WTC11 (cell line): Measurements from ENCODE around the gene TANC1. TPM values are rescaled to one million over a fixed set of nuclear protein-coding genes. Genes with fewer than 3 reads are reported as not detected.

ENCODE experiments used
- ATAC-seq: fragments of 200-7000 bp; cut with Tn5 transposase; 2 replicates; pipeline ENCODE4 v1.10.0; 2021; ENCODE audit warnings: mild to moderate bottlenecking, moderate library complexity
- CTCF ChIA-PET: fragments of 300-600 bp; sonication (Branson Sonifier 250); formaldehyde crosslinking; loops from one replicate; lab custom pipeline; 2021; ENCODE audit warnings: antibody characterized with exemption; lab: Charles Lee
- POLR2A ChIA-PET: fragments of 350-600 bp; sonication (Branson Sonifier 250); formaldehyde crosslinking; loops from one replicate; lab custom pipeline; 2021; ENCODE audit warnings: antibody characterized with exemption; lab: Charles Lee
- DNase-seq: peaks from one replicate; pipeline ENCODE4 v3.0.0; 2021; ENCODE audit warnings: low spot score
- H3K27ac Mint-ChIP-seq: 2 replicates; pipeline ENCODE4 v1.8.0; 2021; ENCODE audit warnings: mixed read lengths
- H3K27me3 Mint-ChIP-seq: 2 replicates; pipeline ENCODE4 v1.8.0; 2021; ENCODE audit warnings: low read depth, mild to moderate bottlenecking, moderate library complexity, mixed read lengths
- H3K36me3 Mint-ChIP-seq: 2 replicates; pipeline ENCODE4 v1.8.0; 2021; ENCODE audit warnings: mixed read lengths
- H3K4me1 Mint-ChIP-seq: 2 replicates; pipeline ENCODE4 v1.8.0; 2022; ENCODE audit warnings: mixed read lengths
- H3K4me3 Mint-ChIP-seq: 2 replicates; pipeline ENCODE4 v1.8.0; 2021; ENCODE audit warnings: mild to moderate bottlenecking, moderate library complexity, mixed read lengths
- H3K9me3 Mint-ChIP-seq: 2 replicates; pipeline ENCODE4 v1.8.0; 2021; ENCODE audit warnings: mixed read lengths
- CREM ChIP-seq: sonication (generic); formaldehyde crosslinking; IDR thresholded peaks from 2 replicates; pipeline ENCODE4 v1.8.1; 2022; ENCODE audit warnings: mild to moderate bottlenecking, missing genetic modification reagents, moderate library complexity
- GRHL2 ChIP-seq: fragments of 250-450 bp; sonication (Bioruptor Pico); IDR thresholded peaks from 2 replicates; pipeline ENCODE4 v1.8.0; 2022; ENCODE audit warnings: mild to moderate bottlenecking, moderate library complexity; ENCODE audit not compliant: insufficient replicate concordance, severe bottlenecking
- IRF2 ChIP-seq: sonication (generic); formaldehyde crosslinking; IDR thresholded peaks from 2 replicates; pipeline ENCODE4 v1.8.0; 2022; ENCODE audit warnings: low read depth, missing genetic modification reagents, borderline replicate concordance
- JUN ChIP-seq: sonication (generic); formaldehyde crosslinking; IDR thresholded peaks from 2 replicates; pipeline ENCODE4 v1.8.0; 2023; ENCODE audit warnings: mild to moderate bottlenecking, missing genetic modification reagents
- KAT7 ChIP-seq: sonication (generic); formaldehyde crosslinking; IDR thresholded peaks from 2 replicates; pipeline ENCODE4 v1.8.1; 2023; ENCODE audit warnings: missing genetic modification reagents, mild to moderate bottlenecking, borderline replicate concordance
- NFATC4 ChIP-seq: fragments of 250-450 bp; sonication (Bioruptor Pico); IDR thresholded peaks from 2 replicates; pipeline ENCODE4 v1.9.0; 2021; ENCODE audit warnings: mild to moderate bottlenecking
- SOX15 ChIP-seq: fragments of 250-450 bp; sonication (Bioruptor Pico); IDR thresholded peaks from 2 replicates; pipeline ENCODE4 v1.9.0; 2021; ENCODE audit warnings: mild to moderate bottlenecking
- ZNF317 ChIP-seq: sonication (generic); formaldehyde crosslinking; IDR thresholded peaks from 2 replicates; pipeline ENCODE4 v1.8.1; 2023; ENCODE audit warnings: low read depth, mild to moderate bottlenecking, moderate library complexity, missing genetic modification reagents, borderline replicate concordance
- total RNA-seq: library from RNA; stranded (reverse); gene quantifications from 3 replicates; pipeline ENCODE4 v1.2.3, GENCODE V29; 2021
- TF ChIP-seq, protein P1 (sequence below): sonication (generic); formaldehyde crosslinking; IDR thresholded peaks from 2 replicates; pipeline ENCODE4 v1.8.0; 2022; ENCODE audit warnings: mild to moderate bottlenecking, missing genetic modification reagents
- TF ChIP-seq, protein P2 (sequence below): sonication (generic); formaldehyde crosslinking; conservative IDR thresholded peaks from 2 replicates; pipeline ENCODE4 v1.8.1; 2022; ENCODE audit warnings: mild to moderate bottlenecking, missing genetic modification reagents
- TF ChIP-seq, protein P3 (sequence below): sonication (generic); formaldehyde crosslinking; IDR thresholded peaks from 2 replicates; pipeline ENCODE4 v1.8.1; 2022; ENCODE audit warnings: low read depth, missing genetic modification reagents, borderline replicate concordance
- TF ChIP-seq, protein P4 (sequence below): fragments of 250-450 bp; sonication (Bioruptor Pico); IDR thresholded peaks from 2 replicates; pipeline ENCODE4 v1.9.0; 2021; ENCODE audit warnings: mild to moderate bottlenecking
- TF ChIP-seq, protein P5 (sequence below): sonication (generic); formaldehyde crosslinking; IDR thresholded peaks from 2 replicates; pipeline ENCODE4 v1.8.1; 2023; ENCODE audit warnings: mild to moderate bottlenecking, moderate library complexity, missing genetic modification reagents
- TF ChIP-seq, protein P6 (sequence below): sonication (generic); formaldehyde crosslinking; IDR thresholded peaks from 2 replicates; pipeline ENCODE4 v1.8.0; 2022; ENCODE audit warnings: mild to moderate bottlenecking, missing genetic modification reagents
- TF ChIP-seq, protein P7 (sequence below): fragments of 200-600 bp; IDR thresholded peaks from 2 replicates; pipeline ENCODE4 v1.8.0; 2022; ENCODE audit warnings: antibody characterized with exemption
- TF ChIP-seq, protein P8 (sequence below): sonication (generic); formaldehyde crosslinking; IDR thresholded peaks from 2 replicates; pipeline ENCODE4 v1.8.0; 2023; ENCODE audit warnings: missing genetic modification reagents
- TF ChIP-seq, protein P9 (sequence below): sonication (generic); formaldehyde crosslinking; IDR thresholded peaks from 2 replicates; pipeline ENCODE4 v1.8.1; 2022; ENCODE audit warnings: low read depth, mild to moderate bottlenecking, moderate library complexity, missing genetic modification reagents, borderline replicate concordance
- TF ChIP-seq, protein P10 (sequence below): sonication (generic); formaldehyde crosslinking; IDR thresholded peaks from 2 replicates; pipeline ENCODE4 v1.8.1; 2022; ENCODE audit warnings: mild to moderate bottlenecking, missing genetic modification reagents, moderate library complexity, borderline replicate concordance

The TANC1 gene
- total RNA-seq, 1 experiment from 2014 or later = 11.6 TPM

DNA sequence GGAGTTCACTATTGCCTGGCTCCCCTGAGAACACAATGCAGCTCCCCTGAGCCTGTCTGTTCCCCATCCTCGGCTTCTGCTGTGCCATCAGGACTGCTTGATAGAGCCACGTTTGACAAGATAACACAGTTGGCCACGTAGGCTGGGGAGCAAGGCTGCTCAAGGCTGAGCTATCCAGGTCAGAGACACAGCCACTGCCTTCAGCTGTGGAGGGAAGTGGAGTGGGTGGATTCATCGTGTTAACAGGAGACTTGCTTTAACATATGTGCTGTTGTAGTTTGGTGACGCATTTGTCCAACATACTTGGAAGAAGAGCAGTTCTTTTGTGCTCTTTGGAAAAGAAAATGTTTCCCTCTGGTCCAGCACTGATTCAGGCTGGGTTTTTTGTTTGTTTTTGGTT lies 249.2 kb downstream of the TANC1 start (continued):
- TF ChIP-seq NFATC4 (no peak), CREM (CRISPR knock-in tag) (no peak), KAT7 (no peak)
- TF ChIP-seq, protein P1, sequence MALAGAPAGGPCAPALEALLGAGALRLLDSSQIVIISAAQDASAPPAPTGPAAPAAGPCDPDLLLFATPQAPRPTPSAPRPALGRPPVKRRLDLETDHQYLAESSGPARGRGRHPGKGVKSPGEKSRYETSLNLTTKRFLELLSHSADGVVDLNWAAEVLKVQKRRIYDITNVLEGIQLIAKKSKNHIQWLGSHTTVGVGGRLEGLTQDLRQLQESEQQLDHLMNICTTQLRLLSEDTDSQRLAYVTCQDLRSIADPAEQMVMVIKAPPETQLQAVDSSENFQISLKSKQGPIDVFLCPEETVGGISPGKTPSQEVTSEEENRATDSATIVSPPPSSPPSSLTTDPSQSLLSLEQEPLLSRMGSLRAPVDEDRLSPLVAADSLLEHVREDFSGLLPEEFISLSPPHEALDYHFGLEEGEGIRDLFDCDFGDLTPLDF (CRISPR knock-in tag) = no peak
- TF ChIP-seq, protein P2, sequence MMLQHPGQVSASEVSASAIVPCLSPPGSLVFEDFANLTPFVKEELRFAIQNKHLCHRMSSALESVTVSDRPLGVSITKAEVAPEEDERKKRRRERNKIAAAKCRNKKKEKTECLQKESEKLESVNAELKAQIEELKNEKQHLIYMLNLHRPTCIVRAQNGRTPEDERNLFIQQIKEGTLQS (CRISPR knock-in tag) = no peak
- TF ChIP-seq, protein P3, sequence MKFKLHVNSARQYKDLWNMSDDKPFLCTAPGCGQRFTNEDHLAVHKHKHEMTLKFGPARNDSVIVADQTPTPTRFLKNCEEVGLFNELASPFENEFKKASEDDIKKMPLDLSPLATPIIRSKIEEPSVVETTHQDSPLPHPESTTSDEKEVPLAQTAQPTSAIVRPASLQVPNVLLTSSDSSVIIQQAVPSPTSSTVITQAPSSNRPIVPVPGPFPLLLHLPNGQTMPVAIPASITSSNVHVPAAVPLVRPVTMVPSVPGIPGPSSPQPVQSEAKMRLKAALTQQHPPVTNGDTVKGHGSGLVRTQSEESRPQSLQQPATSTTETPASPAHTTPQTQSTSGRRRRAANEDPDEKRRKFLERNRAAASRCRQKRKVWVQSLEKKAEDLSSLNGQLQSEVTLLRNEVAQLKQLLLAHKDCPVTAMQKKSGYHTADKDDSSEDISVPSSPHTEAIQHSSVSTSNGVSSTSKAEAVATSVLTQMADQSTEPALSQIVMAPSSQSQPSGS (CRISPR knock-in tag) = no peak

DNA sequence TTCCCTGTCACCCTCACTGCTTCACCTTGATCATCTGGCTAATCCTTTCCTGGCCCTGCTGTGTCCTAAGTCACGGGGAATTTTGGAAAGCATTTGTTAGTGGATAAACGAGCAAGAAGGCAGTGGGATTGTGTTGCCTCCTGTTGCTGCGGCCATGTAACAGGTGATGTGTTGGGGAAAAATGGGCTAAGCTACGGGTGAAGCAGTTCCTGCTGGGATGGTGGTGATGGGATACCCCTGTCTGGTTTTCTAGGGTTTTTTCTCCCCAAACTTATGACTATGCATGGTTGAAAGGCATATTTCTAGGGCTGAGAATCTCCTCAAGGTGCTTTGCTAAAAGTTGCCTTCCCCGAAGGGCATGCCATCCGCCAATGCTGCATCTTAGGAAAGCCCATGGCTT lies 249.9 kb downstream of the TANC1 start:
- DNase-seq (no peak), ATAC-seq (no peak)
- Mint-ChIP-seq H3K27me3 (peaks cover 34% of the 10 kb centered on the region), H3K27ac (no peak overlapping the region), H3K4me1 (no peaks in the 10 kb centered on the region), H3K9me3 (no peaks in the 10 kb centered on the region), H3K4me3 (no peak overlapping the region), H3K36me3 (peaks cover 2% of the 10 kb centered on the region; the same call in 1 of the 2 replicates)
- ChIA-PET CTCF (interaction anchor here (0.9 kb wide), 1 partner anchor 100 kb away, joined by 3 read pairs; no protein-coding TSS in a partner anchor), POLR2A (no interaction called here)
- TF ChIP-seq SOX15 = no peak
- TF ChIP-seq, protein P4, sequence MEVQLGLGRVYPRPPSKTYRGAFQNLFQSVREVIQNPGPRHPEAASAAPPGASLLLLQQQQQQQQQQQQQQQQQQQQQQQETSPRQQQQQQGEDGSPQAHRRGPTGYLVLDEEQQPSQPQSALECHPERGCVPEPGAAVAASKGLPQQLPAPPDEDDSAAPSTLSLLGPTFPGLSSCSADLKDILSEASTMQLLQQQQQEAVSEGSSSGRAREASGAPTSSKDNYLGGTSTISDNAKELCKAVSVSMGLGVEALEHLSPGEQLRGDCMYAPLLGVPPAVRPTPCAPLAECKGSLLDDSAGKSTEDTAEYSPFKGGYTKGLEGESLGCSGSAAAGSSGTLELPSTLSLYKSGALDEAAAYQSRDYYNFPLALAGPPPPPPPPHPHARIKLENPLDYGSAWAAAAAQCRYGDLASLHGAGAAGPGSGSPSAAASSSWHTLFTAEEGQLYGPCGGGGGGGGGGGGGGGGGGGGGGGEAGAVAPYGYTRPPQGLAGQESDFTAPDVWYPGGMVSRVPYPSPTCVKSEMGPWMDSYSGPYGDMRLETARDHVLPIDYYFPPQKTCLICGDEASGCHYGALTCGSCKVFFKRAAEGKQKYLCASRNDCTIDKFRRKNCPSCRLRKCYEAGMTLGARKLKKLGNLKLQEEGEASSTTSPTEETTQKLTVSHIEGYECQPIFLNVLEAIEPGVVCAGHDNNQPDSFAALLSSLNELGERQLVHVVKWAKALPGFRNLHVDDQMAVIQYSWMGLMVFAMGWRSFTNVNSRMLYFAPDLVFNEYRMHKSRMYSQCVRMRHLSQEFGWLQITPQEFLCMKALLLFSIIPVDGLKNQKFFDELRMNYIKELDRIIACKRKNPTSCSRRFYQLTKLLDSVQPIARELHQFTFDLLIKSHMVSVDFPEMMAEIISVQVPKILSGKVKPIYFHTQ (CRISPR knock-in tag) = no peak
- TF ChIP-seq GRHL2 (CRISPR knock-in tag) = no peak
- TF ChIP-seq, protein P5, sequence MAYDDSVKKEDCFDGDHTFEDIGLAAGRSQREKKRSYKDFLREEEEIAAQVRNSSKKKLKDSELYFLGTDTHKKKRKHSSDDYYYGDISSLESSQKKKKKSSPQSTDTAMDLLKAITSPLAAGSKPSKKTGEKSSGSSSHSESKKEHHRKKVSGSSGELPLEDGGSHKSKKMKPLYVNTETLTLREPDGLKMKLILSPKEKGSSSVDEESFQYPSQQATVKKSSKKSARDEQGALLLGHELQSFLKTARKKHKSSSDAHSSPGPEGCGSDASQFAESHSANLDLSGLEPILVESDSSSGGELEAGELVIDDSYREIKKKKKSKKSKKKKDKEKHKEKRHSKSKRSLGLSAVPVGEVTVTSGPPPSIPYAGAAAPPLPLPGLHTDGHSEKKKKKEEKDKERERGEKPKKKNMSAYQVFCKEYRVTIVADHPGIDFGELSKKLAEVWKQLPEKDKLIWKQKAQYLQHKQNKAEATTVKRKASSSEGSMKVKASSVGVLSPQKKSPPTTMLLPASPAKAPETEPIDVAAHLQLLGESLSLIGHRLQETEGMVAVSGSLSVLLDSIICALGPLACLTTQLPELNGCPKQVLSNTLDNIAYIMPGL (CRISPR knock-in tag) = no peak
- TF ChIP-seq, protein P6, sequence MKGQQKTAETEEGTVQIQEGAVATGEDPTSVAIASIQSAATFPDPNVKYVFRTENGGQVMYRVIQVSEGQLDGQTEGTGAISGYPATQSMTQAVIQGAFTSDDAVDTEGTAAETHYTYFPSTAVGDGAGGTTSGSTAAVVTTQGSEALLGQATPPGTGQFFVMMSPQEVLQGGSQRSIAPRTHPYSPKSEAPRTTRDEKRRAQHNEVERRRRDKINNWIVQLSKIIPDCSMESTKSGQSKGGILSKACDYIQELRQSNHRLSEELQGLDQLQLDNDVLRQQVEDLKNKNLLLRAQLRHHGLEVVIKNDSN (CRISPR knock-in tag) = no peak
- TF ChIP-seq, protein P7, sequence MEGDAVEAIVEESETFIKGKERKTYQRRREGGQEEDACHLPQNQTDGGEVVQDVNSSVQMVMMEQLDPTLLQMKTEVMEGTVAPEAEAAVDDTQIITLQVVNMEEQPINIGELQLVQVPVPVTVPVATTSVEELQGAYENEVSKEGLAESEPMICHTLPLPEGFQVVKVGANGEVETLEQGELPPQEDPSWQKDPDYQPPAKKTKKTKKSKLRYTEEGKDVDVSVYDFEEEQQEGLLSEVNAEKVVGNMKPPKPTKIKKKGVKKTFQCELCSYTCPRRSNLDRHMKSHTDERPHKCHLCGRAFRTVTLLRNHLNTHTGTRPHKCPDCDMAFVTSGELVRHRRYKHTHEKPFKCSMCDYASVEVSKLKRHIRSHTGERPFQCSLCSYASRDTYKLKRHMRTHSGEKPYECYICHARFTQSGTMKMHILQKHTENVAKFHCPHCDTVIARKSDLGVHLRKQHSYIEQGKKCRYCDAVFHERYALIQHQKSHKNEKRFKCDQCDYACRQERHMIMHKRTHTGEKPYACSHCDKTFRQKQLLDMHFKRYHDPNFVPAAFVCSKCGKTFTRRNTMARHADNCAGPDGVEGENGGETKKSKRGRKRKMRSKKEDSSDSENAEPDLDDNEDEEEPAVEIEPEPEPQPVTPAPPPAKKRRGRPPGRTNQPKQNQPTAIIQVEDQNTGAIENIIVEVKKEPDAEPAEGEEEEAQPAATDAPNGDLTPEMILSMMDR = no peak
- no peak for TF ChIP-seq IRF2 (CRISPR knock-in tag)
- TF ChIP-seq CREM (CRISPR knock-in tag) = no peak
- TF ChIP-seq, protein P8, sequence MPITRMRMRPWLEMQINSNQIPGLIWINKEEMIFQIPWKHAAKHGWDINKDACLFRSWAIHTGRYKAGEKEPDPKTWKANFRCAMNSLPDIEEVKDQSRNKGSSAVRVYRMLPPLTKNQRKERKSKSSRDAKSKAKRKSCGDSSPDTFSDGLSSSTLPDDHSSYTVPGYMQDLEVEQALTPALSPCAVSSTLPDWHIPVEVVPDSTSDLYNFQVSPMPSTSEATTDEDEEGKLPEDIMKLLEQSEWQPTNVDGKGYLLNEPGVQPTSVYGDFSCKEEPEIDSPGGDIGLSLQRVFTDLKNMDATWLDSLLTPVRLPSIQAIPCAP (CRISPR knock-in tag) = no peak
- TF ChIP-seq ZNF317 (CRISPR knock-in tag) = no peak
- TF ChIP-seq, protein P9, sequence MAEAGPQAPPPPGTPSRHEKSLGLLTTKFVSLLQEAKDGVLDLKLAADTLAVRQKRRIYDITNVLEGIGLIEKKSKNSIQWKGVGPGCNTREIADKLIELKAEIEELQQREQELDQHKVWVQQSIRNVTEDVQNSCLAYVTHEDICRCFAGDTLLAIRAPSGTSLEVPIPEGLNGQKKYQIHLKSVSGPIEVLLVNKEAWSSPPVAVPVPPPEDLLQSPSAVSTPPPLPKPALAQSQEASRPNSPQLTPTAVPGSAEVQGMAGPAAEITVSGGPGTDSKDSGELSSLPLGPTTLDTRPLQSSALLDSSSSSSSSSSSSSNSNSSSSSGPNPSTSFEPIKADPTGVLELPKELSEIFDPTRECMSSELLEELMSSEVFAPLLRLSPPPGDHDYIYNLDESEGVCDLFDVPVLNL (CRISPR knock-in tag) = no peak
- no peak for TF ChIP-seq JUN (CRISPR knock-in tag)
- TF ChIP-seq, protein P10, sequence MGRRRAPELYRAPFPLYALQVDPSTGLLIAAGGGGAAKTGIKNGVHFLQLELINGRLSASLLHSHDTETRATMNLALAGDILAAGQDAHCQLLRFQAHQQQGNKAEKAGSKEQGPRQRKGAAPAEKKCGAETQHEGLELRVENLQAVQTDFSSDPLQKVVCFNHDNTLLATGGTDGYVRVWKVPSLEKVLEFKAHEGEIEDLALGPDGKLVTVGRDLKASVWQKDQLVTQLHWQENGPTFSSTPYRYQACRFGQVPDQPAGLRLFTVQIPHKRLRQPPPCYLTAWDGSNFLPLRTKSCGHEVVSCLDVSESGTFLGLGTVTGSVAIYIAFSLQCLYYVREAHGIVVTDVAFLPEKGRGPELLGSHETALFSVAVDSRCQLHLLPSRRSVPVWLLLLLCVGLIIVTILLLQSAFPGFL (CRISPR knock-in tag) = no peak
- TF ChIP-seq, protein P3 (CRISPR knock-in tag) = no peak
